Upper lobe of left lung (tissue), 6 donors: Measurements from ENCODE around the gene CYFIP1. TPM values are rescaled to one million over a fixed set of nuclear protein-coding genes. Genes with fewer than 3 reads are reported as not detected.

Source experiments
- ATAC-seq, 2 donors: fragments of 200-7000 bp; cut with Tn5 transposase; one replicate each; pipeline ENCODE4 v1.9.1; 2022; ENCODE audit warnings: mild to moderate bottlenecking in 2 of 2, moderate library complexity in 2 of 2; ENCODE audit not compliant: low FRiP score in 2 of 2
- DNase-seq, 2 donors: peaks; one replicate each; pipeline ENCODE4 v3.0.0-alpha.2; 2019 to 2020
- H3K27ac ChIP-seq, 4 donors: fragments of 200-600 bp; sonication (generic); one replicate each; pipeline ENCODE4 v1.5.1; 2016 to 2019
- H3K27me3 ChIP-seq, 4 donors: fragments of 200-600 bp; sonication (generic); one replicate each; pipeline ENCODE4 v1.5.1; 2017 to 2019
- H3K36me3 ChIP-seq, 4 donors: fragments of 200-600 bp; sonication (generic); one replicate each; pipeline ENCODE4 v1.5.1; 2016 to 2019
- H3K4me1 ChIP-seq, 4 donors: fragments of 200-600 bp; sonication (generic); one replicate each; pipeline ENCODE4 v1.5.1; 2018 to 2019
- H3K4me3 ChIP-seq, 4 donors: fragments of 200-600 bp; sonication (generic); one replicate each; pipeline ENCODE4 v1.5.1; 2017 to 2019; ENCODE audit warnings: mild to moderate bottlenecking in 2 of 4, moderate library complexity in 1 of 4
- H3K9me3 ChIP-seq, 4 donors: fragments of 200-600 bp; sonication (generic); one replicate each; pipeline ENCODE4 v1.5.1; 2018 to 2019
- CTCF ChIP-seq, 6 experiments: fragments of 450-650 bp in 4 of 6; fragments of 200-600 bp in 2 of 6; sonication (generic) in 2 of 6; IDR thresholded peaks; one replicate each; pipeline ENCODE4 v1.5.1; 2016 to 2019; ENCODE audit warnings: antibody characterized with exemption in 6 of 6
- EP300 ChIP-seq, 4 donors: sonication (generic); formaldehyde crosslinking; IDR thresholded peaks; one replicate each; pipeline ENCODE4 v1.5.1; 2017; ENCODE audit warnings: antibody characterized with exemption in 4 of 4, control low read depth in 2 of 4
- POLR2A ChIP-seq, 4 donors: fragments of 450-650 bp; IDR thresholded peaks; one replicate each; pipeline ENCODE4 v1.5.1; 2016 to 2017; ENCODE audit warnings: antibody characterized with exemption in 4 of 4, mild to moderate bottlenecking in 2 of 4
- POLR2AphosphoS5 ChIP-seq, 2 donors: sonication (generic); formaldehyde crosslinking; IDR thresholded peaks; one replicate each; pipeline ENCODE4 v1.5.1; 2017; ENCODE audit warnings: antibody characterized with exemption in 2 of 2
- WGBS, 2 donors: methylation state at CpG; one replicate each; pipeline ENCODE4 v1.1.5; 2017 to 2018; 5-methylcytosine and 5-hydroxymethylcytosine counted together
- total RNA-seq, 6 donors: library from RNA; depleted of rRNA in 4 of 6; stranded (reverse); fragments of >200 nt in 4 of 6; gene quantifications; one replicate each; pipeline versions ENCODE4 v1.1.0 to v1.2.1, GENCODE V29; 2016 to 2021
- donor health status: DM: no; HTN: no; CAD: no; lungs with moderate emphysema.
- donor health status: DM: no; HTN: yes; CAD: no; lungs with severe emphysema.

CYFIP1 gene
- total RNA-seq, 6 donors from 2014 or later = 100 to 171 (median 136) TPM

DNA sequence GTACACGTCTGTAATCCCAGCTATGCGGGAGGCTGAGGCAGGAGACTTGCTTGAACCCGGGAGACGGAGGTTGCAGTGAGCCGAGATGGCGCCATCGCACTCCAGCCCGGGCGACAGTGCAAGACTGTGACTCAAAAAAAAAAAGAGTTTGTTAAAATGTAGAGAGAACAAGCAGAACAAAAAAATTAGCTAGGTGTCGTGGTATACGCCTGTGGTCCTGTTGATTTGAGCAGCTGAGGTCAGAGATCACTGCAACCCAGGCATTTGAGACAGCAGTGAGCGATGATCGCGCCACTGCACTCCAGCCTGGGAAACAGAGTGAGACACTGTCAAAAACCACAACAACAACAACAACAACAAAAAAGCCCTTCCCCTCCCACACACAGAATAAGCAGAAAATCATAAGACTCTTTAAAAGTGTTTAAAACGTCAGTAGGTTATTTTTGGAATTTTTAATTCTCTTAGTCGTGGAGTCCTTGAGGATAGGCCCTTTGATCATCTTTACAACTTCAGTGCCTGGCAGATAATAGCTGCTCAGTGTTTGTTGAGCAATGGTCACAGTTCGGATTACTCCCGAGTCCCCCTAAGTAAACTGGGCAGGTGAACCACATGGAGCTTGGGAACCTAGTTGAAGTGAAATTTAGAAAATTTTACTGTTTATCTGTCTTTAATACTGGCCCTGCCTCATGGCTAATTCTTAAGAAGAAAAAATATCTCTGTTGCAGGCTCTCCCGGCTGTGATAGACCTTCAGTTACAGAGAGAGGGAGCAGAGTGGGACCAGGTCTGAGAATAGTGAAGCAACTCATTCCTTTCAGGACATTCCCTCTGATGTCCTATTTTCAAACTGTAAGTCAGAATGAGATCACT, 135.5 kb downstream of the CYFIP1 start:
- 86 to 87% methylated on average over 19 of the region's 19 CpGs for WGBS, 2 donors
- no peaks in the 10 kb centered on the region for H3K27me3 ChIP-seq
- H3K27ac ChIP-seq = peak overlapping the region in 1 of 4 donors; percentile 8
- DNase-seq (no peak), ATAC-seq (no peak)
- peaks cover 0 to 42% (median 17%) of the 10 kb centered on the region in 4 donors for H3K36me3 ChIP-seq
- H3K4me3 ChIP-seq = no peak overlapping the region
- H3K4me1 ChIP-seq = peaks cover 10 to 29% (median 22%) of the 10 kb centered on the region in 4 donors
- no peaks in the 10 kb centered on the region for H3K9me3 ChIP-seq
- TF ChIP-seq POLR2AphosphoS5 (IDR thresholded peaks at IDR 0.05) = no peak
- TF ChIP-seq EP300 (IDR thresholded peaks at IDR 0.05) = no peak
- no peak for TF ChIP-seq POLR2A (IDR thresholded peaks at IDR 0.05)
- no peak for TF ChIP-seq CTCF (IDR thresholded peaks at IDR 0.05)

- DNase-seq (no peak), ATAC-seq (no peak)
- H3K9me3 ChIP-seq = no peaks in the 10 kb centered on the region
- peaks cover 0 to 13% (median 5%) of the 10 kb centered on the region in 4 donors for H3K36me3 ChIP-seq
- H3K27me3 ChIP-seq = no peaks in the 10 kb centered on the region
- H3K4me1 ChIP-seq = peaks cover 12 to 25% (median 23%) of the 10 kb centered on the region in 4 donors
- peak overlapping the region; percentile 74 to 94 (median 83) for H3K4me3 ChIP-seq
- WGBS, 2 donors = 1% methylated on average over 16 of the region's 16 CpGs
- peak overlapping the region; percentile 90 to 97 (median 96) for H3K27ac ChIP-seq
- no peak for TF ChIP-seq EP300 (IDR thresholded peaks at IDR 0.05)
- no peak for TF ChIP-seq POLR2A (IDR thresholded peaks at IDR 0.05)
- TF ChIP-seq CTCF (IDR thresholded peaks at IDR 0.05) = no peak
Measured at GRCh38 chr15:22839046-22839695, 141.0 kb downstream of the CYFIP1 start.

- Histone ChIP-seq H3K4me3 (peak within 1 kb of the TSS; percentile 74 to 94 (median 83)), H3K27ac (peak within 1 kb of the TSS; percentile 90 to 97 (median 96)), H3K36me3 (peaks cover 0 to 9% (median 2%) of the 10 kb centered on the region in 4 donors), H3K9me3 (no peaks in the 10 kb centered on the region), H3K4me1 (peaks cover 12 to 25% (median 23%) of the 10 kb centered on the region in 4 donors), H3K27me3 (no peaks in the 10 kb centered on the region)
- TF ChIP-seq EP300 (IDR thresholded peaks at IDR 0.05) (peak in 1 of 4 donors; percentile 22), POLR2A (IDR thresholded peaks at IDR 0.05) (peak in 3 of 4 donors; percentile 88 to 95 (median 90)), CTCF (IDR thresholded peaks at IDR 0.05) (peak in 4 of 6 experiments; percentile 11 to 41 (median 16)), POLR2AphosphoS5 (IDR thresholded peaks at IDR 0.05) (peak; percentile 92 to 96)
- 0 to 1% methylated on average over 2 to 74 of the region's 83 CpGs for WGBS, 2 donors
- DNase-seq = peak; percentile 98 to 100
- peak; percentile 99 to 100 for ATAC-seq
Measured at GRCh38 chr15:22838292-22839042, 141.7 kb downstream of the CYFIP1 start, which contains the start of gene NIPA2. TSS of gene NIPA2 (plus strand) at chr15:22838666. CDS start at chr15:22851732, 13,066 bp downstream.

DNA sequence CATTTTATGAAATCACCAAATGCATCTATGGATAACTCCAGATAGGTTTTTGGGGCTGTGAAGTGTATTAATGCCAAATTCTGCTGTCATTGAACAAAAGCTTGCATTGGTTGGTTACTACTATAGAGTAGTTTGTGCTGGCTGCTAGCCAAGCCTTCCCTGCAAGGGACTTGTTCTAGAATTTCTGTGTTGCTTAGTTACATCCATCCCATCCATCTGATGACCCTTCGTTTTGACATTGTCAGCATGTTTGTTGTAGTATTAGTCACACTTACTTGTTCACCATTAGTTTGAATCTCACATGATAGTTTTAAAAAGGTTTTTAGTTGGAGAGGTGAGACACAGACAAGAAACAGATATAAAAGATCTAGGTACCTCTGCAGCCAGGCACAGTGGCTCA, 148.7 kb downstream of the CYFIP1 start:
- H3K9me3 ChIP-seq = no peaks in the 10 kb centered on the region
- no peaks in the 10 kb centered on the region for H3K4me1 ChIP-seq
- no peak overlapping the region for H3K4me3 ChIP-seq
- no peak overlapping the region for H3K27ac ChIP-seq
- DNase-seq (no peak), ATAC-seq (no peak)
- no peak for TF ChIP-seq CTCF (IDR thresholded peaks at IDR 0.05)
- TF ChIP-seq POLR2A (IDR thresholded peaks at IDR 0.05) = no peak
- TF ChIP-seq EP300 (IDR thresholded peaks at IDR 0.05) = no peak
- no peak for TF ChIP-seq POLR2AphosphoS5 (IDR thresholded peaks at IDR 0.05)
- peaks cover 0 to 15% (median 4%) of the 10 kb centered on the region in 4 donors for H3K36me3 ChIP-seq
- no peaks in the 10 kb centered on the region for H3K27me3 ChIP-seq
- WGBS, 2 donors = 64 to 68% methylated on average over 1 of the region's 1 CpG
